ENCODE results near the gene CAPS2.
"Not testable (repeated sequence)": the region's sequence is repeated elsewhere in the genome, so short reads cannot be mapped to it uniquely, and the experiment has no call there.

CAPS2 gene

GRCh38 chr12:75329918-75330826 lies at the start of gene CAPS2:
Gene CAPS2, minus strand, starts transcription at chr12:75330324. Its CDS starts 3,826 bp downstream, at chr12:75326498.
- peak; percentile 82 for DNase-seq

GRCh38 chr12:75378354-75378753 lies 48.2 kb upstream of the CAPS2 start:
- DNase-seq, result no peak

GRCh38 chr12:75374971-75375370 lies 44.8 kb upstream of the CAPS2 start:
- DNase-seq, result no peak

DNA sequence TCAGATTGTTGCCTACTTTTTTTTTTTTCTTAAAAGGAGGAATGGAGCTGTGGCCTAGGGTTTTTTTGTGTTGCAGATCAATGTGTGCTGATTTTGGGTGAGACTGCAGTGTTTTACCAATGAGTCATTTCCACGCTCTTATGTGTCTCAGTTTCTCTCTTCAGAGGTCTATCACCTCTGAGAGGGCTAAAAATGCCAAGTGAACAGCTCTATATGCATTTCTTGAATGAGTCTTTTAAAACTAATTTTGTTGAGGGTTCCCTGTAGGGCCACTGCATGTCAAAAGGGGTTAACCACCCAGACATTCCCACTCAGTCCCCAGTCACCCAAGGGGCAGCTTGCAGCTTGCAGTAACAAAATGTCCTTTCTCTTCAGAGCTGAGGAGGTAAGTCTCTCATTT lies 36.5 kb upstream of the CAPS2 start:
- DNase-seq, result no peak

GRCh38 chr12:75364919-75365318 lies 34.8 kb upstream of the CAPS2 start:
- DNase-seq, result peak; percentile 18

GRCh38 chr12:75361408-75361807 lies 31.3 kb upstream of the CAPS2 start:
- DNase-seq, result no peak

DNA sequence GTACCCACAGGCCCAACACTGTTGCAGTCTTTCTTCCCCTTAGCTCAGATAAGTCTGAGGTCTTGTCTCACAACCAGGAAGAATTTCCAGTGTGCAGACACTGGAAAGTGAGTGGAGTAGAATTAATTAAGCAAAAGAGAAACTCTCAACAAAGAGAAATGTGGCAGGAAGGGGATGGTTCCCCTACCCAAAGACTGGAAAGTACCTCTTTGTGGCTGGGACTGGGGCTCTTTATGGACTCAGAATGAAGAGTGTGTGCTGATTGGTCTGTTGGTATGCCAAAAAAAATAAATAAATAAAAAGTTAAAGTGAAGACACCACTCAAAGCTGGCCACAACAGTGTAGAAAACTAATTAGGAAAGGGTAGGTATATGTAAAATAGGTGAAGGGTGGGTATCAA lies 30.8 kb upstream of the CAPS2 start:
- DNase-seq, result no peak

- DNase-seq, result no peak
Measured at GRCh38 chr12:75354011-75354410, 23.9 kb upstream of the CAPS2 start.

- DNase-seq, result no peak
Measured at GRCh38 chr12:75350413-75350812, 20.3 kb upstream of the CAPS2 start.

DNA sequence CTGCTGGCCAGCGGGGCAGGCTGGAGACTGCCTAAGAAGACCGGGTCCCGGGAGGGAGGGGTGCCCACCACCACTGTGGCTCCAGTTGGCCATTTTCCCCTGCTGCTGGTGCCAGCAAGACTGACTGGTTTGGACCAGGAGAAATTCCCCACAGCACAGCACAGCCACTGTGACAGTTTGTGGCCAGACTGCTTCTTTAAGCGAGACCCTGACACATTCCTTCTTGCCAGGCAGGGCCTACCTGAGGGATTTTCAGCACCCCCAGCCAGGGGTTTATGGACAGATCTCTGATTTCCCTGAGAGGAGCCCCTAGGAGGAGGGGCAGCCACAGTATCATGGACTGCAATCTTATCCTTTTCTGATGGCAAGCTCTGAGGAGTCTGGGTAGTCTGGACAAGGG lies 19.8 kb upstream of the CAPS2 start:
- no peak for DNase-seq

GRCh38 chr12:75346215-75346614 lies 16.1 kb upstream of the CAPS2 start:
- DNase-seq, result not testable (repeated sequence)

- DNase-seq, result no peak
Measured at GRCh38 chr12:75345531-75345930, 15.4 kb upstream of the CAPS2 start.

- DNase-seq, result no peak
Measured at GRCh38 chr12:75341873-75342272, 11.7 kb upstream of the CAPS2 start.

- DNase-seq, result no peak
Measured at GRCh38 chr12:75337905-75338304, 7.8 kb upstream of the CAPS2 start.

- DNase-seq, result peak; percentile 70
Measured at GRCh38 chr12:75334384-75335030, 4.4 kb upstream of the CAPS2 start, which contains the start of gene GLIPR1L1. Gene GLIPR1L1, plus strand, starts transcription at chr12:75334670. Its CDS starts 59 bp downstream, at chr12:75334729.

GRCh38 chr12:75327642-75328041 lies 2.5 kb downstream of the CAPS2 start:
- no peak for DNase-seq

GRCh38 chr12:75323663-75324062 lies 6.5 kb downstream of the CAPS2 start:
- no peak for DNase-seq

GRCh38 chr12:75322464-75322863 lies 7.7 kb downstream of the CAPS2 start:
- no peak for DNase-seq

DNA sequence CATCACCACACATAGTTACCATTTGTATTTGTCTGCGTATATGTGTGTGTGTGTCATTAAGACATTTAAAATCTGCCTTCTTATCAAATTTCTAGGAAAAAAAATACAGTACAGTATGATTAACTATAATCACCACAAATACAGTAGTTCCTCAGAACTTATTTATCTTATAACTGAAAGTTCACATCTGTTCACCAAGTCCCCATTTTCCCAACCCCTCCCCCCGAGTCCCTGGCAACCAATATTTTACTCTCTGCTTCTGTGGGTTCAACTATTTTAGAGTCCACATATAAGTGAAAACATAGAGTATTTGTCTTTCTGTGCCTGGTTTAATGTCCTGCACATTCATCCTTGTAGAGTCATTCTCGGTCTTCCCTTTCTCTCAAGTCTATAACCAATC lies 12.3 kb downstream of the CAPS2 start:
- no peak for DNase-seq

GRCh38 chr12:75315518-75315917 lies 14.6 kb downstream of the CAPS2 start:
- DNase-seq, result no peak

GRCh38 chr12:75311369-75311768 lies 18.8 kb downstream of the CAPS2 start:
- DNase-seq, result no peak

DNA sequence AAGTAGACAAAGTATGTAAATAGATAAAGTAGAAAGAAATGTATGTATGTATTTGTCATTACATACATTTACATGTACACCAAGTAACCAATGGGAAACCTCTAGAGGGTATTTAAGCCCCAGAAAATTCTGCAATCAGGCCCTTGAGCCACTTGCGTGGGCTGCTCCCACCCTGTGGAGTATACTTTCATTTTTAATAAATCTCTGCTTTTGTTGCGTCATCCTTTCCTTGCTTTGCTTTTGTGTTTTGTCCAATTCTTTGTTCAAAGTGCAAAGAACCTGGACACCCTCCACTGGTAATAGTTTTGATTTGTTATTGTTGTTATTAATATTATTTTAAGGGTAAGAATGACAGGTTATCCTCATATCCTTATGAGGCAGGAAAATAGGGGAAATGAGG lies 21.8 kb downstream of the CAPS2 start:
- DNase-seq, result no peak

- DNase-seq, result no peak
Measured at GRCh38 chr12:75305412-75306332, 24.5 kb downstream of the CAPS2 start.

Measured in NCI-H2171 treated with DMSO at 0.1 percent for 48 hours (cell line).